Measurements from ENCODE around the gene EPHA7. TPM values are rescaled to one million over a fixed set of nuclear protein-coding genes. Genes with fewer than 3 reads are reported as not detected.

The EPHA7 gene
- total RNA-seq, 1 donor from 2014 or later, result 55.4 TPM

GRCh38 chr6:93344333-93344835 is 75.0 kb downstream of the EPHA7 start:
- TF ChIP-seq CTCF (IDR thresholded peaks at IDR 0.05), result no peak
- peaks cover 3% of the 10 kb centered on the region for H3K4me1 Mint-ChIP-seq (ENCODE audit: low read depth)
- no peaks in the 10 kb centered on the region for H3K27me3 Mint-ChIP-seq (ENCODE audit: low read depth)
- peaks cover 7% of the 10 kb centered on the region for H3K36me3 Mint-ChIP-seq (ENCODE audit: low read depth)
- no peak overlapping the region for H3K4me3 Mint-ChIP-seq (ENCODE audit: unreplicated experiment)
- DNase-seq (ENCODE audit: low spot score), result no peak
- H3K9me3 Mint-ChIP-seq (ENCODE audit: low read depth), result no peaks in the 10 kb centered on the region
- H3K27ac Mint-ChIP-seq (ENCODE audit: unreplicated experiment), result no peak overlapping the region

DNA sequence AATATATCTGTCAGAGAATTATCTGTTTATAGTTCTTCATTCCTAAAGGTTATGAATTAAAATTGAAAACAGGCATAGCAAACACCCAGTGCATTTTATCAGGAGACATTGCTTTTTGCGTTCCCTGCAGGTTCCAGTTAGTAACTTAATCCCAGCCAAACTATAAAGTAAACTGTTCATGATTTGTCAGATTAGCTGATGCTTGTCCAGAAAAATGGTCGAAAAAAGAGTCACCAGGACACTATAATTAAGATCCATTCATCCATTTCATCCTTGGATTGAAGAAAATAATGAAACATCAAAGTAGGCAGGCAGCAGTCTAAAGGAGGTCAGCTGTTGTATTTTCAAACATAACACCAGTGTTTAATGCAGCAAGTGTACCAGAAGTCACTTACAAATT is 75.9 kb downstream of the EPHA7 start:
- DNase-seq (ENCODE audit: low spot score), result no peak
- no peaks in the 10 kb centered on the region for H3K4me1 Mint-ChIP-seq (ENCODE audit: low read depth)
- H3K4me3 Mint-ChIP-seq (ENCODE audit: unreplicated experiment), result no peak overlapping the region
- H3K27me3 Mint-ChIP-seq (ENCODE audit: low read depth), result no peaks in the 10 kb centered on the region
- no peak for TF ChIP-seq CTCF (IDR thresholded peaks at IDR 0.05)
- no peaks in the 10 kb centered on the region for H3K9me3 Mint-ChIP-seq (ENCODE audit: low read depth)
- H3K27ac Mint-ChIP-seq (ENCODE audit: unreplicated experiment), result no peak overlapping the region
- H3K36me3 Mint-ChIP-seq (ENCODE audit: low read depth), result peaks cover 7% of the 10 kb centered on the region

DNA sequence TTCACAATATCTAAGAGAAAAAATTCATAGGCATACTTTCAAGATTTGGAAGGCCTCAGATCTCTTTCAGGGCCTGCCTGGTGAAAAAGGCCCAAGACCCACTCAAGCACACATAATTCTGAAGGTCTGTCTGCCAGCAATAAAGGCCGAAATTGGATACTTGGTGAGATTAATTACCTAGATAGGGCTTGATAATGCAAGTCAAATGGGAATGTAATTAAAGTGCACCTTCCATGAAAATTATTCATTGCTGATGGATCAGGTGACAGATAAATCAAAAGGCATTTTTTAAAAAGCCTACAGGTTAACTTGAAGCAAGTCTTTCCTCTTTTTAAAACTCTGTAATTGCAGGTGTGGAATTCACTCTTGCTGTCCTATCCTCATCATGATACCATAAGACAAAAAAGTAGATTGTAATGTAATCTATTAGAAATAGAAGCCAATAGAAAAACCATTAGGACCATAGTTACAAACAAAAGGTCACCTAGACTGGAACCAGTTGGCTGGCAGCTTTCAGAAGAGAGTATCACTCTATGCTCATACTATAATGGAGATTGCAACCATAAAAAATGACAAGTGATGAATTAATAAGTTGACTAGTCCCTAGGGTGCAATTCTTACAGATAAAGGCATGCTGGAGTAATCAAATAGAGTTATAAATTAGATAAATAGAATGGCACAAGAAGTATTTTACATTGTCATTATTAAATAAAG is 77.3 kb downstream of the EPHA7 start:
- H3K4me1 Mint-ChIP-seq (ENCODE audit: low read depth), result peaks cover 14% of the 10 kb centered on the region
- peaks cover 4% of the 10 kb centered on the region for H3K36me3 Mint-ChIP-seq (ENCODE audit: low read depth)
- H3K27ac Mint-ChIP-seq (ENCODE audit: unreplicated experiment), result no peak overlapping the region

GRCh38 chr6:93337772-93338394 is 81.5 kb downstream of the EPHA7 start:
- peak overlapping the region; percentile 75 for H3K27ac Mint-ChIP-seq (ENCODE audit: unreplicated experiment)

More for the DNA sequence above, 77.3 kb downstream of the EPHA7 start:
- Mint-ChIP-seq H3K27me3 (ENCODE audit: low read depth) (no peaks in the 10 kb centered on the region), H3K4me3 (ENCODE audit: unreplicated experiment) (no peak overlapping the region), H3K9me3 (ENCODE audit: low read depth) (no peaks in the 10 kb centered on the region)
- no peak for DNase-seq (ENCODE audit: low spot score)
- no peak for TF ChIP-seq CTCF (IDR thresholded peaks at IDR 0.05)

More at GRCh38 chr6:93337772-93338394, 81.5 kb downstream of the EPHA7 start:
- TF ChIP-seq CTCF (IDR thresholded peaks at IDR 0.05), result no peak
- H3K27me3 Mint-ChIP-seq (ENCODE audit: low read depth), result no peaks in the 10 kb centered on the region
- no peak for DNase-seq (ENCODE audit: low spot score)
- peaks cover 5% of the 10 kb centered on the region for H3K36me3 Mint-ChIP-seq (ENCODE audit: low read depth)
- H3K9me3 Mint-ChIP-seq (ENCODE audit: low read depth), result peaks cover 12% of the 10 kb centered on the region
- H3K4me3 Mint-ChIP-seq (ENCODE audit: unreplicated experiment), result no peak overlapping the region
- H3K4me1 Mint-ChIP-seq (ENCODE audit: low read depth), result peaks cover 20% of the 10 kb centered on the region
